H7 (cell line): Measurements from ENCODE around the gene RBL1. TPM values are rescaled to one million over a fixed set of nuclear protein-coding genes. Genes with fewer than 3 reads are reported as not detected.

Experiments used
- DNase-seq: peaks from one replicate; pipeline ENCODE4 v3.0.0; 2012
- H3K27me3 ChIP-seq: 2 replicates; pipeline ENCODE4 v1.6.0; 2011; ENCODE audit warnings: mild to moderate bottlenecking, low read length; ENCODE audit not compliant: control insufficient read depth, insufficient read depth
- H3K36me3 ChIP-seq: replicated peaks from 2 replicates; pipeline ENCODE4 v1.5.1; 2011; ENCODE audit warnings: low read length; ENCODE audit not compliant: control insufficient read depth, insufficient read depth
- H3K4me3 ChIP-seq: 2 replicates; pipeline ENCODE4 v1.5.1; 2011; ENCODE audit warnings: low read depth, mild to moderate bottlenecking, control low read depth, low read length, moderate library complexity; ENCODE audit not compliant: insufficient read depth
- total RNA-seq: library from RNA; depleted of rRNA; stranded (reverse); fragments of >200 nt; shearing (Covaris generic); gene quantifications from 2 replicates; pipeline ENCODE4 v1.2.3, GENCODE V29; 2014; rRNA removed

The RBL1 gene
- total RNA-seq, 1 experiment from 2014 or later, result 20.5 TPM

DNA sequence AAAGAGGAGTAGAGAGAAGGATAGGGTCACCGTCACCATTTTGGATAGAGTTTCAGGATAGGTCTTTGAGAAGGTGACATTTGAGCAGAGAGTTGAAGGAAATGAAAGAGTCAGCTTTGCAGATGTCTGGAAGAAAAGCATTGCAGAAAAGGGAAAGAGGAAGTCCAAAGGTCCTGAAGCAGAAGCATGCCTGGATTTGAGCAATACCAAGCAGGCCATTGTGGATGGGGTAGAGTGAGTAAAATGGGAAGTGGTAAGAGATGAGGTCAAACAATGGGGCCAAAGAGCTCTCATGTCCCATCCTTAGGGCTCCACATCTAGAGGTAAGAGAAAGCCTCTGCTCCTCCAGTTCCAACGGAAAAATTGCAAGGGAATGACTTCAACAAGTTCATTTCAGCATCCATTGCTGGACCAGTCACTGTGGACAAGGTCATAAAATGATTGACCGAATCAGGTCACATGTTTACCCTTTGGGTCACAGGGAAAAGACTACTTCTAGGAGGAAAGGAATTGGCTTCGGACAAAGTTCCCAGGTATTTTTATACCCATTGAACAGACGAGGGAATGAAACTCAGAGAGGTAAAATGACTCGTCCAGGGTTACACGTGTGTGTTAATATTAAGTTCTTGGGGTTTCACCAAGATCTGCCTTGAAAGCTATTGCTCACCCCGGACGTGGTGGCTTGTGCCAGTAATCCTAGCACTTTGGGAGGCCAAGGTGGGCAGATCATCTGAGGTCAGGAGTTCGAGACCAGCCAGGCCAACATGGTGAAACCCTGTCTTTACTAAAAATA, 137.7 kb downstream of the RBL1 start:
- DNase-seq, result no peak
- H3K36me3 ChIP-seq, result no peaks in the 10 kb centered on the region
- H3K27me3 ChIP-seq, result no peaks in the 10 kb centered on the region
- no peak overlapping the region for H3K4me3 ChIP-seq

DNA sequence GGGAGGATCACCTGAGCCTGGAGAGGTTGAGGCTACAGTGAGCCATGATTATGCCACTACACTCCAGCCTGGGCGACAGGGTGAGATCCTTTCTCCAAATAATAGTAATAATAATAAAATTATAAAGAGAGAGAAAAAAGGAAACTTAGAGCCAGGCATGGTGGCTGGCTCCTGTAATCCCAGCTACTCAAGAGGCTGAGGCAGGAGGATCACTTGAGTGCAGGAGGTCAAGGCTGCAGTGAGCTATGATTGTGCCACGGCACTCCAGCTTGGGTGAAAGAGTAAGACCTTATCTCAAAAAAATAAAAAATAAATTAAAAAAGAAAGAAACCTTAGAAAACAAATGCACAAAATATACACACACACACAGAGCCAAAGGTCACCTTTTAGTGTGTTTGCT, 139.1 kb downstream of the RBL1 start:
- DNase-seq, result no peak
- H3K4me3 ChIP-seq, result no peak overlapping the region
- no peaks in the 10 kb centered on the region for H3K27me3 ChIP-seq
- H3K36me3 ChIP-seq, result no peaks in the 10 kb centered on the region

DNA sequence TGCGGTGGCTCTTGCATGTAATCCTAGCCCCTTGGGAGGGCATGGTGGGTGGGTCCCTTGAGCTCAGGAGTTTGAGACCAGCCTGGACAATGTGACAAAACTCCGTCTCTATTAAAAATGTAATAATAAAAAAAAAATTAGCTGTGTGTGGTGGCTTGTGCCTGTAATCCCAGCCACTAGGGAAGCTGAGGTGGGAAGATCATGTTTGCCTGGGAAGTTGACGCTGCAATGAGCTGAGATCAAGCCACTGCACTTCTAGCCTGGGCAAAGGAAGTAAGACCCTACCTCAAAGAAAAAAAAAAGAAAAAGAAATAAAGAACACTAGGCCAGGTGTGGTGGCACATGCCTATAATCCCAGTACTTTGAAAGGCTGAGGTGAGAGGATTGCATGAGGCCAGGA, 139.8 kb downstream of the RBL1 start:
- Histone ChIP-seq H3K36me3 (no peaks in the 10 kb centered on the region), H3K4me3 (no peak overlapping the region)
- DNase-seq, result no peak

DNA sequence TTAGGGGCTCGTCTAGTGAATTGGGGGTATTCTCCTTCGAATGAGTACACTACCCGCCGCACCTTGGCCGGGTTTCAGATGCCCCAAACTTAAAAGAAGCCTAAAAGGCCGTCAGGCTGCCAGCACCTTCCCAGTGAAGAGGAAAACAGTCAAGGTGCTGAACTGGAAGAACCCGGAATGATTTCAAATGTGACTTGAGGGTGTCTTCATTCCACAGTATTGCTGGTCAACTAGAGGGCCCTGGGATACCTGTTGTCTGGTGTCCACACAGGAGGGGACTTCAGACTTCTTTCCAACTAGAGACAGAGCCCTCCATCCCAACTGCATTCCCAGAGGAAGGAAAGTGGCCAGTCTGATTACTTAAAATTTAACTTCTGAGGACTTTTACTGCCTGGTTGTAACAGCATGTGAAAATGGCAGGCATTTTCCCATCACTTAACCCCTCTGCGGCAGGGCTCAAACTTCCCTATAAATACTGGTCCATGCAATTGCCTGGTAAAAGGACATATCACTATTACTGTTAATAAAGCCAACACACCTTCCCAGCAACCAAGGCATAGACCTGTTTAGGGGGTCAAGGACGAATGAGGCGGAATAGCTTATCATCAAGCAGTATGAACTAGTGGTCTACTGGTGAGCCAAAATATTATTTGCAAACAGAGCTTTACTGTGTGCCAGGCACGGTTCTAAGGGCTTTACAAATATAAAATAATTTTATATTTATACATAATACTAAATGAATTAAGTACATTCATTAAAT, 143.6 kb downstream of the RBL1 start:
- no peak for DNase-seq

More for the DNA sequence above, 139.8 kb downstream of the RBL1 start:
- H3K27me3 ChIP-seq, result peaks cover 1% of the 10 kb centered on the region; the same call in 1 of the 2 replicates

DNA sequence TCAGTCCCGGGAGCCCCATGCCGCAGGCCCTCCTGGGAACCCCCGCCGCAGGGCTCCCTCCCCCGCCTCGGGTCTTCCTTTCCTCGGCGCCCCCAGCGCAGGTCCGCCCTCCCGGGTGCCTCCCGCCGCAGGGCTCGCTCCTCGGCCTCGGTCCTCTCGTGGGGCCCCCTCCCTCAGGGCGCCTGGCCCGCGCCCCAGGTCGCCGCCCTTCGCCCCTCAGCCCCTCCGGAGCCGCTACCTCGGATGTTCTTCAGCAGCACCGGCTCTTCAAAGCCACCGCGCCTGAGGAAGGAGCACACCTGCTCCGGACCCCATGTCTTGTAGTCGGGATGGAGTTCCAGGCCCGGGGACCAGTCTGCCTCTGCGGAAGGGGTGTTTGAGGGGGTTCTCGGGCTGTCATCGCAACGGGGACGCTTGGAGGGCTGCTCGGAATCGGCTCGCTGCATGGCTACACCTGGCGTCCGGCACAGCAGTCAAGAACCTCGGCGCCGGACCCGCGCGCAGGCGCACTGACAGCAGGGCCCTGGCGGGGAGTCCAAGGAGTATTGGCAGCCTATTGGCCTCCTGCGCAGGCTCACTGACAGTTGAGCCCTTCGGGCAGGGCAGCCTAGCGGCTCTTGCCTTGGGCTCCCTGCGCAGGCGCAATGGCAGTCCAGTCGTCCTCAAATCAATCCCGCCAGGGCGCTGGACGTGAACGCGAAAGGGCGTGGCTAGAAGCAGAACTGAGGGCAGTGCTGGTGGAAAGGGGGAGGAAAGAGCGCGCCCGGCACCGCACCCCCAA, 144.4 kb downstream of the RBL1 start, which contains the start of gene SAMHD1:
SAMHD1 (minus strand) TSS at position 511 of the 781 bp plus-strand sequence; CDS start at position 446, 65 bp downstream.
- Histone ChIP-seq H3K36me3 (no peaks in the 10 kb centered on the region), H3K4me3 (peak within 1 kb of the TSS; percentile 85), H3K27me3 (peaks cover 5% of the 10 kb centered on the region; the same call in 1 of the 2 replicates)
- peak; percentile 99 for DNase-seq

More for the DNA sequence above, 143.6 kb downstream of the RBL1 start:
- Histone ChIP-seq H3K4me3 (peak overlapping the region; percentile 85), H3K36me3 (no peaks in the 10 kb centered on the region), H3K27me3 (peaks cover 5% of the 10 kb centered on the region; the same call in 1 of the 2 replicates)

DNA sequence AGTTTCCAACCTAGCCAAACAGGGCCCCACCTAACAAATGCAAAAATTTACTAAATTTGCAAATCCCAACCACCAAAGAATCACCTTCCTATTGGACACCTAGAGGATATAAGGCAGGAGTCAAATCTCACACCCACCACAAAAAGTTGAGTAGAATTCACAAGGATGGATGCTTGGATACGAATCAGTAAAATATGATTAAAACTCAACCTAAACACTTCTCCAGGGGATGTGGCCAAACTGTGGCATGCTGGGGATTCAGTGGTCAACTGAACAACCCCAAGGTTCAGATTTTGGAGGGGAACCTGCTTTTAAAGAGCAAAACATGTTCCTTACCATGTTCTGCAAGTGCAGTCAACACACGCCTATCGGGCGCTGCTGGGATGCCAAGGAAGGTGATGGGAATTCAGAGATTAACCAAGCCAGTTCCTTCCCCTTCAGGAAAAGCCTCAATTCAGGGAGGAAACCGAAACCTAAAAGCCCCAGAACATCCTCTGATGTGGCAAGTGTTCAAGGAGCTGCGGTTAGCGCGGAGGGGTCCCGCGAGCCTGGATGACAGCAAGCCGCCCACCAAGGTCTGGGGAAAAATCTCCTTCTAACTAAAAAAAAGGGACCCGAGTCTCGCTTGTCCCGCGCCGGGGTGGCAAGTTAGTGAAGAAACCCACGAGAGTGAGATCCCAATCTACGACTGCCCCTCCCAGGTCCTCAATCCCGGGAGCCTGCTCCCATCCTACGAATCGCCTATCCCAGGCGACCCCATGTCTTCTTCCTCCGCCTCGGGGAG, 145.2 kb downstream of the RBL1 start:
- Histone ChIP-seq H3K4me3 (peak overlapping the region; percentile 85), H3K36me3 (no peaks in the 10 kb centered on the region), H3K27me3 (peaks cover 5% of the 10 kb centered on the region; the same call in 1 of the 2 replicates)
- DNase-seq, result peak; percentile 59

Other genes with a start within 250 kb of the RBL1 start
- 0.31 and 0.44 TPM in 2 replicates for gene TLDC2, start 219.9 kb downstream of the RBL1 start, total RNA-seq
- 10.2 and 12.3 TPM in 2 replicates for gene SAMHD1, start 144.3 kb downstream of the RBL1 start, total RNA-seq
- 321 and 352 TPM in 2 replicates for gene RPN2, start 83.3 kb upstream of the RBL1 start, total RNA-seq
- gene MROH8, start 83.6 kb upstream of the RBL1 start, total RNA-seq, result 1.1 and 1.3 TPM in 2 replicates
- gene GHRH, start 165.8 kb upstream of the RBL1 start, total RNA-seq, result not detected in 2 replicates
- 22.4 and 34.6 TPM in 2 replicates for gene MANBAL, start 193.7 kb upstream of the RBL1 start, total RNA-seq